NOMO-1 (cell line): Measurements from ENCODE around the gene IQGAP2.
"Not testable (repeated sequence)": the region's sequence is repeated elsewhere in the genome, so short reads cannot be mapped to it uniquely, and the experiment has no call there.

Source experiments
- DNase-seq, 2 experiments: peaks; one replicate each; lab custom pipeline; 2025; ENCODE audit not compliant: unreplicated experiment in 2 of 2; lab: John Stamatoyannopoulos, UW

Gene IQGAP2

GRCh38 chr5:76493190-76493837 lies 90.2 kb downstream of the IQGAP2 start:
- no peak for DNase-seq

- no peak for DNase-seq
Measured at GRCh38 chr5:76494201-76494600, 91.1 kb downstream of the IQGAP2 start.

GRCh38 chr5:76495870-76496269 lies 92.8 kb downstream of the IQGAP2 start:
- no peak for DNase-seq

GRCh38 chr5:76497065-76497460 lies 94.0 kb downstream of the IQGAP2 start:
- no peak for DNase-seq

- no peak for DNase-seq
Measured at GRCh38 chr5:76497986-76498717, 95.1 kb downstream of the IQGAP2 start.

- DNase-seq: no peak
Measured at GRCh38 chr5:76499507-76500161, 96.5 kb downstream of the IQGAP2 start.

GRCh38 chr5:76500633-76501393 lies 97.7 kb downstream of the IQGAP2 start:
- DNase-seq: no peak

- no peak for DNase-seq
Measured at GRCh38 chr5:76503929-76504328, 100.8 kb downstream of the IQGAP2 start.

GRCh38 chr5:76504901-76505564 lies 101.9 kb downstream of the IQGAP2 start:
- no peak for DNase-seq

- DNase-seq: no peak
Measured at GRCh38 chr5:76513476-76513875, 110.4 kb downstream of the IQGAP2 start.

GRCh38 chr5:76514292-76514691 lies 111.2 kb downstream of the IQGAP2 start:
- no peak for DNase-seq

GRCh38 chr5:76514713-76515112 lies 111.6 kb downstream of the IQGAP2 start:
- no peak for DNase-seq

GRCh38 chr5:76517334-76517733 lies 114.2 kb downstream of the IQGAP2 start:
- no peak for DNase-seq

GRCh38 chr5:76518246-76518645 lies 115.2 kb downstream of the IQGAP2 start:
- DNase-seq: not testable (repeated sequence)

GRCh38 chr5:76521240-76521758 lies 118.2 kb downstream of the IQGAP2 start:
- no peak for DNase-seq

GRCh38 chr5:76522103-76522935 lies 119.2 kb downstream of the IQGAP2 start:
- DNase-seq: no peak

- no peak for DNase-seq
Measured at GRCh38 chr5:76524101-76524835, 121.2 kb downstream of the IQGAP2 start.

- DNase-seq: no peak
Measured at GRCh38 chr5:76524868-76525267, 121.8 kb downstream of the IQGAP2 start.

- DNase-seq: no peak
Measured at GRCh38 chr5:76525956-76526355, 122.9 kb downstream of the IQGAP2 start.
